GM19468 (cell line): ENCODE data around the gene ANK2.
"Not testable (repeated sequence)": the region's sequence is repeated elsewhere in the genome, so short reads cannot be mapped to it uniquely, and the experiment has no call there.

Experiments used
- ATAC-seq: cut with Tn5 transposase; IDR thresholded peaks from one replicate; pipeline ENCODE4 v1.9.1; 2021; ENCODE audit warnings: mild to moderate bottlenecking, moderate library complexity, moderate number of reproducible peaks; ENCODE audit not compliant: unreplicated experiment; ENCODE audit errors: extremely low read depth

Gene ANK2

GRCh38 chr4:113050837-113051236 is 1.4 kb downstream of the ANK2 start:
- ATAC-seq = no peak

- no peak for ATAC-seq
Measured at GRCh38 chr4:113051361-113051760, 1.9 kb downstream of the ANK2 start.

- ATAC-seq = peak; percentile 46
Measured at GRCh38 chr4:113052379-113052951, 3.0 kb downstream of the ANK2 start.

- no peak for ATAC-seq
Measured at GRCh38 chr4:113053883-113054282, 4.4 kb downstream of the ANK2 start.

- ATAC-seq = no peak
Measured at GRCh38 chr4:113056318-113056717, 6.9 kb downstream of the ANK2 start.

- no peak for ATAC-seq
Measured at GRCh38 chr4:113057891-113058290, 8.4 kb downstream of the ANK2 start.

- no peak for ATAC-seq
Measured at GRCh38 chr4:113059449-113060182, 10.2 kb downstream of the ANK2 start.

GRCh38 chr4:113060853-113061252 is 11.4 kb downstream of the ANK2 start:
- ATAC-seq = no peak

- ATAC-seq = no peak
Measured at GRCh38 chr4:113064244-113064643, 14.8 kb downstream of the ANK2 start.

GRCh38 chr4:113065629-113066028 is 16.2 kb downstream of the ANK2 start:
- no peak for ATAC-seq

GRCh38 chr4:113068771-113069170 is 19.3 kb downstream of the ANK2 start:
- not testable (repeated sequence) for ATAC-seq

- ATAC-seq = no peak
Measured at GRCh38 chr4:113069212-113069892, 19.9 kb downstream of the ANK2 start.

GRCh38 chr4:113070755-113071154 is 21.3 kb downstream of the ANK2 start:
- no peak for ATAC-seq

- no peak for ATAC-seq
Measured at GRCh38 chr4:113071274-113071673, 21.8 kb downstream of the ANK2 start.

GRCh38 chr4:113071805-113072204 is 22.4 kb downstream of the ANK2 start:
- no peak for ATAC-seq

GRCh38 chr4:113073451-113074005 is 24.1 kb downstream of the ANK2 start:
- ATAC-seq = no peak

- no peak for ATAC-seq
Measured at GRCh38 chr4:113077575-113077974, 28.1 kb downstream of the ANK2 start.

GRCh38 chr4:113078066-113078465 is 28.6 kb downstream of the ANK2 start:
- ATAC-seq = no peak

GRCh38 chr4:113080050-113080449 is 30.6 kb downstream of the ANK2 start:
- no peak for ATAC-seq

- ATAC-seq = no peak
Measured at GRCh38 chr4:113080624-113081023, 31.2 kb downstream of the ANK2 start.

GRCh38 chr4:113083346-113083745 is 33.9 kb downstream of the ANK2 start:
- no peak for ATAC-seq
